ENCODE data around the gene AUP1.

GRCh38 chr2:74531666-74532065 lies 2.2 kb upstream of the AUP1 start:
- no peak for TF ChIP-seq CTCF (IDR thresholded peaks at IDR 0.05)
- TF ChIP-seq EP300 (IDR thresholded peaks at IDR 0.05), result no peak
